ENCODE results near the gene TYMS. TPM values are rescaled to one million over a fixed set of nuclear protein-coding genes. Genes with fewer than 3 reads are reported as not detected.

TYMS gene
- total RNA-seq, 1 donor from 2014 or later: 67.4 TPM

DNA sequence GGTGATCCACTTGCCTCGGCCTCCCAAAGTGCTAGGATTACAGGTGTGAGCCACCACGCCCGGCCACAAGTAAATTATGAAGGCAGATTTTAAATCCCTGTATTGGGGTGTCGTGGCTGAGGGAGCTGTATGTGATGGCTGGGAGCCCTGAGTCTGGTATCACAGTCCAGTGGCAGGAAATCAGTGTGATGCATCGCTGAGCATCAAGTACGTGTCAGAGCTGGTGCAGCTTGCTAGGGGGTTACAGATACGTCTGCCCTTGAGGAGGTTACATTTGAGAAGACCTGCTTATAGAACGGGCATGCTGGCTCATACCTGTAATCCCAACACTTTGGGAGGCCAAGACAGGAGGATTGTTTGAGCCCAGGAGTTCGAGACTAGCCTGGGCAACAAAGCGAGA, 50.6 kb downstream of the TYMS start:
- Mint-ChIP-seq H3K9me3 (ENCODE audit: low read depth) (no peaks in the 10 kb centered on the region), H3K27ac (no peak overlapping the region), H3K4me3 (ENCODE audit: low read depth) (no peak overlapping the region), H3K27me3 (no peaks in the 10 kb centered on the region), H3K4me1 (ENCODE audit: low read depth) (peaks cover 14% of the 10 kb centered on the region), H3K36me3 (ENCODE audit: insufficient read depth) (peaks cover 11% of the 10 kb centered on the region)
- DNase-seq (ENCODE audit: low spot score, unreplicated experiment): no peak
- TF ChIP-seq, protein P1, sequence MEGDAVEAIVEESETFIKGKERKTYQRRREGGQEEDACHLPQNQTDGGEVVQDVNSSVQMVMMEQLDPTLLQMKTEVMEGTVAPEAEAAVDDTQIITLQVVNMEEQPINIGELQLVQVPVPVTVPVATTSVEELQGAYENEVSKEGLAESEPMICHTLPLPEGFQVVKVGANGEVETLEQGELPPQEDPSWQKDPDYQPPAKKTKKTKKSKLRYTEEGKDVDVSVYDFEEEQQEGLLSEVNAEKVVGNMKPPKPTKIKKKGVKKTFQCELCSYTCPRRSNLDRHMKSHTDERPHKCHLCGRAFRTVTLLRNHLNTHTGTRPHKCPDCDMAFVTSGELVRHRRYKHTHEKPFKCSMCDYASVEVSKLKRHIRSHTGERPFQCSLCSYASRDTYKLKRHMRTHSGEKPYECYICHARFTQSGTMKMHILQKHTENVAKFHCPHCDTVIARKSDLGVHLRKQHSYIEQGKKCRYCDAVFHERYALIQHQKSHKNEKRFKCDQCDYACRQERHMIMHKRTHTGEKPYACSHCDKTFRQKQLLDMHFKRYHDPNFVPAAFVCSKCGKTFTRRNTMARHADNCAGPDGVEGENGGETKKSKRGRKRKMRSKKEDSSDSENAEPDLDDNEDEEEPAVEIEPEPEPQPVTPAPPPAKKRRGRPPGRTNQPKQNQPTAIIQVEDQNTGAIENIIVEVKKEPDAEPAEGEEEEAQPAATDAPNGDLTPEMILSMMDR (IDR thresholded peaks at IDR 0.05; ENCODE audit: unreplicated experiment): no peak

DNA sequence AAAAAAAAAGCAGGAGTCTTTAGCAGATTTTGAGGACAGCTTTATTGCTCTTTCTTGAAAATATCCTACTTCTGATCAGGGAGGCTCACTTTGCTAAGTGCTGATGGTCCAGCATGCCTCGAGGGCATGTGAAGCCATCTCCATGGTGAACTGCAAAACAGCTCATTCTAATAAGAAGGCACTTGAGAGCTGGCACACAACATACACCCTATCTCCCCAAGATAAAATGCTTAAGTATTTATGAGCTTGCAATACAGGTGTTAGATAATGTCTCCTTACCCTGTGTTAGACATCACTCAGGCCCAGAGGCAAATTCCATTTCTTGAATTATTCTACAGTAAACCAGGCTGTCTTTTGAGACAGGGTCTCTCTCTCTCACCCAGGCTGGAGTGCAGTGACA, 52.3 kb downstream of the TYMS start:
- H3K4me3 Mint-ChIP-seq (ENCODE audit: low read depth): no peak overlapping the region

DNA sequence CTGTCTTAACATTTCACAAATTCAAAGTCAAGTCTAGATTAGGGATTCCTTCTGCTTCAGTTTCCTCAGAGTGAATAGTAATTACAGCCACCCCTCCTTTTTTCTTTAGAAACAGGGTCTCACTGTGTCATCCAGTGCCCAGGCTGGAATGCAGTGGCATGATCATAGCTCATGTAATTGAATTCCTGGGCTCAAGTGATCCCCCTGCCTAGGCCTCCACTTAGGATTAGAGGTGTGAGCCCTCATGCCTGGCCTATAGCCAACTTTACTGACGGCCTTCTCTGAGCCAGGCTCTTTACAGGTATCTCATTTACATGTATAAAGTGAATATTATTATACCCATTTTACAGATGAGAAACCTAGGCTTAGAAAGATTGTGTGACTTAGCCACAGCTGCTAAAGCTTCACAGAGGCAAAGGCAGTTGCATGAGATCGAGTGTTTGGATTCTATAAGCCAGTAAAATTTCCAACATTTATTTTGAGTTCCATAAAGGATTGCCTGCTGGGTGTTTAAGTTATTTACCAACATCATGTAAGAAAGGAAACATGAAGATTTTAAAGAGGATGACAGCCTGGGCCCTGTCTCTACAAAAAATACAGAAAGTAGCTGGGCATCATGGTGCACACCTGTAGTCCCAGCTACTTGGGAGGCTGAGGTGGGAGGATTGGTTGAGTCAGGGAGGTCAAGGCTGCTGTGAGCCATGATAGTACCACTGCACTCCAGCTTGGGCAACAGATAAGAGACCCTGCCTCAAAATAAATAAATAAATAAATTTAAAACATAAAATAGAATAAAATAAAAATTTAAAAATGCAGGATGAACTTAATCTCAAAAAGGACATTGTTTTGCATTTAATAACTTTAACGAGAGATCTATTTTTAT, 53.2 kb downstream of the TYMS start:
- Mint-ChIP-seq H3K36me3 (ENCODE audit: insufficient read depth) (peaks cover 7% of the 10 kb centered on the region), H3K4me1 (ENCODE audit: low read depth) (peaks cover 4% of the 10 kb centered on the region), H3K4me3 (ENCODE audit: low read depth) (peak overlapping the region; percentile 85), H3K27ac (no peak overlapping the region), H3K27me3 (no peaks in the 10 kb centered on the region), H3K9me3 (ENCODE audit: low read depth) (no peaks in the 10 kb centered on the region)
- no peak for DNase-seq (ENCODE audit: low spot score, unreplicated experiment)
- TF ChIP-seq, protein P1 (IDR thresholded peaks at IDR 0.05; ENCODE audit: unreplicated experiment): no peak

More for the DNA sequence above, 52.3 kb downstream of the TYMS start:
- no peak overlapping the region for H3K27ac Mint-ChIP-seq
- no peak for DNase-seq (ENCODE audit: low spot score, unreplicated experiment)
- peaks cover 4% of the 10 kb centered on the region for H3K4me1 Mint-ChIP-seq (ENCODE audit: low read depth)
- H3K9me3 Mint-ChIP-seq (ENCODE audit: low read depth): no peaks in the 10 kb centered on the region
- H3K36me3 Mint-ChIP-seq (ENCODE audit: insufficient read depth): peaks cover 11% of the 10 kb centered on the region
- TF ChIP-seq, protein P1 (IDR thresholded peaks at IDR 0.05; ENCODE audit: unreplicated experiment): no peak
- no peaks in the 10 kb centered on the region for H3K27me3 Mint-ChIP-seq

DNA sequence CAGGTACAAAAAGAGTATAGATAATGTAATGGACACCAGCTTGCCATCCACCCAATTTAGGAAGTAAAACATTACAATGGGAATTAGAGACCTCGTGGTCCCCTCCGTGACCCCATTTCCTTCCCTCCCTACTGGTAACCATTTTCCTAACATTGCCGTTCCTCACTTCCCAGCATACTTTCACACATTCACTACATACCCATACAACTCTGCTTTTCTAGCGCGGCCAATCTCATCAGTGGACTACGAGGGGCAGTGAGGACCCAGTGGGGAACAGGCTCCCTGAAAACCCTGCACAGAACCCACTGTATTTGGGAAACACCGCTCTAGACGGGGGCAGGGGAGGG, 53.8 kb downstream of the TYMS start:
- TF ChIP-seq, protein P1 (IDR thresholded peaks at IDR 0.05; ENCODE audit: unreplicated experiment): no peak
- Mint-ChIP-seq H3K27me3 (no peaks in the 10 kb centered on the region), H3K36me3 (ENCODE audit: insufficient read depth) (peaks cover 7% of the 10 kb centered on the region), H3K9me3 (ENCODE audit: low read depth) (no peaks in the 10 kb centered on the region), H3K27ac (peak overlapping the region; percentile 4), H3K4me1 (ENCODE audit: low read depth) (peaks cover 4% of the 10 kb centered on the region), H3K4me3 (ENCODE audit: low read depth) (peak overlapping the region; percentile 85)
- DNase-seq (ENCODE audit: low spot score, unreplicated experiment): no peak

DNA sequence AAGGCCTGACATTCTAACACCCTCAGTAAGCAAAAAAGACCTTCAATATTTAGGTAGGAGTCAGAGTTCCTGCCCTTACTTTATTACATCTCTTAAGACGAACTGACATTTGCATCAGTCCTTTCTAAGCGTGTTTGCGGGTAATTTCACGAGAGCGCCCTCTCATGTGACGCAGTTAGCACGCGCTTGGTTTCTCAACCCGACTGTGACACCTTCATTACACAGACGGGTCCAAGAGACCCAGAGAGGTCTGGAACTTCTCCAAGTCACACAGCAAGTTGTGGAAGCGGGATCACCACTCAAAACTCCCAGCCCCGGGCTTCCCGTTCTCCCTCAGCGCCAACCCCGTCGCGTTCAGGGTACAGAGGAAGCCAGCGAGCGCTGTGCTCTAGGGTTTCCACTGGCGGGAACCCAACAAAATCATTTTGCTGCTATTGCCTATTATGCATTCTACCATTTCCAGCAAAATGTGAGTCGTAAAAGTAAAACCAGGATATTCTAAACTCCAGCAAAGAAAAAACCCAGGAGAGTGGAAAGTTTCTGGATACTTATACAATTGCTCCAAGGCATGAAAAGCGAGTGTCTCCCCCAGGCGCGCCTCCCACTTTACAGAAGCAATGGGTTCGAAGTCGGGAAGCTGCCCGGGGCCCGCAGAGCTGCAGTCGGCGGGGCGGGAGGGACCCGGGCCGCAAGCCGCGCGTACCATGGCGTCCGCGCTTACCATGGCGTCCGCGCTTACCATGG, 54.4 kb downstream of the TYMS start:
- DNase-seq (ENCODE audit: low spot score, unreplicated experiment): peak; percentile 11
- Mint-ChIP-seq H3K4me3 (ENCODE audit: low read depth) (peak overlapping the region; percentile 85), H3K9me3 (ENCODE audit: low read depth) (no peaks in the 10 kb centered on the region), H3K27ac (peak overlapping the region; percentile 4), H3K36me3 (ENCODE audit: insufficient read depth) (peaks cover 5% of the 10 kb centered on the region), H3K4me1 (ENCODE audit: low read depth) (peaks cover 4% of the 10 kb centered on the region), H3K27me3 (no peaks in the 10 kb centered on the region)
- TF ChIP-seq, protein P1 (IDR thresholded peaks at IDR 0.05; ENCODE audit: unreplicated experiment): no peak

Data from progenitor cell of endocrine pancreas (in vitro differentiated cells).